Hepatocyte (in vitro differentiated cells): ENCODE results near the gene CXCR3. TPM values are rescaled to one million over a fixed set of nuclear protein-coding genes. Genes with fewer than 3 reads are reported as not detected.
A peak's percentile ranks its signal among the peaks of the same experiment; 100 is the strongest.
"Not testable (repeated sequence)": the region's sequence is repeated elsewhere in the genome, so short reads cannot be mapped to it uniquely, and the experiment has no call there.

Experiments used
- DNase-seq: peaks from one replicate; pipeline ENCODE4 v3.0.0-alpha.2; 2016; ENCODE audit warnings: low spot score
- H2AFZ ChIP-seq: fragments of 200-600 bp; sonication (generic); 2 replicates; pipeline ENCODE4 v1.6.0; 2016; ENCODE audit warnings: antibody characterized with exemption, mild to moderate bottlenecking
- H3K27ac ChIP-seq: fragments of 200-600 bp; sonication (generic); 2 replicates; pipeline ENCODE4 v1.5.1; 2016; ENCODE audit warnings: mild to moderate bottlenecking
- H3K27me3 ChIP-seq: fragments of 200-600 bp; sonication (generic); 2 replicates; pipeline ENCODE4 v1.6.1; 2016
- H3K36me3 ChIP-seq: fragments of 200-600 bp; sonication (generic); replicated peaks from 2 replicates; pipeline ENCODE4 v1.5.1; 2016; ENCODE audit warnings: low read depth; ENCODE audit not compliant: insufficient read depth
- H3K4me1 ChIP-seq: fragments of 200-600 bp; sonication (generic); 2 replicates; pipeline ENCODE4 v1.5.1; 2016; ENCODE audit warnings: mild to moderate bottlenecking, moderate library complexity; ENCODE audit not compliant: insufficient read depth
- H3K4me2 ChIP-seq: fragments of 200-600 bp; sonication (generic); 2 replicates; pipeline ENCODE4 v1.6.0; 2016
- H3K4me3 ChIP-seq: fragments of 200-600 bp; sonication (generic); 2 replicates; pipeline ENCODE4 v1.5.1; 2016; ENCODE audit warnings: mild to moderate bottlenecking
- H3K79me2 ChIP-seq: fragments of 200-600 bp; sonication (generic); 2 replicates; pipeline ENCODE4 v1.6.0; 2017; ENCODE audit warnings: mild to moderate bottlenecking
- H3K9me2 ChIP-seq: fragments of 200-600 bp; sonication (generic); replicated peaks from 2 replicates; pipeline ENCODE4 v1.6.0; 2017; ENCODE audit warnings: mild to moderate bottlenecking; ENCODE audit not compliant: insufficient read depth
- H3K9me3 ChIP-seq: fragments of 200-600 bp; sonication (generic); 2 replicates; pipeline ENCODE4 v1.5.1; 2016; ENCODE audit warnings: low read depth, mild to moderate bottlenecking
- H4K20me1 ChIP-seq: fragments of 200-600 bp; sonication (generic); 2 replicates; pipeline ENCODE4 v1.6.0; 2016; ENCODE audit warnings: mild to moderate bottlenecking; ENCODE audit not compliant: insufficient read depth, poor library complexity, severe bottlenecking
- CTCF ChIP-seq: fragments of 200-600 bp; sonication (generic); IDR thresholded peaks from 2 replicates; pipeline ENCODE4 v1.5.1; 2016; ENCODE audit warnings: antibody characterized with exemption, mild to moderate bottlenecking; ENCODE audit not compliant: poor library complexity
- EZH2 ChIP-seq: fragments of 200-600 bp; sonication (generic); IDR thresholded peaks from 2 replicates; pipeline ENCODE4 v1.6.1; 2016; ENCODE audit warnings: antibody characterized with exemption, mild to moderate bottlenecking, borderline replicate concordance
- EZH2phosphoT487 ChIP-seq: fragments of 200-600 bp; sonication (generic); IDR thresholded peaks from one replicate; pipeline ENCODE4 v1.6.1; 2018; ENCODE audit warnings: antibody characterized with exemption, mild to moderate bottlenecking, low read depth, moderate library complexity; ENCODE audit not compliant: unreplicated experiment, severe bottlenecking
- WGBS: methylation state at CpG from one replicate; pipeline ENCODE4 v1.1.6; 2016; ENCODE audit warnings: low lambda C conversion rate; ENCODE audit errors: missing lambda C conversion rate; 5-methylcytosine and 5-hydroxymethylcytosine counted together
- polyA plus RNA-seq: library from polyadenylated mRNA; unstranded; fragments of >200 nt; fragmentation: Nextera tagmentation; extraction: Ambion mirVana; gene quantifications from 2 replicates; pipeline ENCODE4 v1.2.1, GENCODE V29; 2016
- total RNA-seq: library from RNA; depleted of rRNA; stranded (reverse); fragments of >200 nt; gene quantifications from 2 replicates; pipeline ENCODE4 v1.2.3, GENCODE V29; 2014

The CXCR3 gene
- total and polyA plus RNA-seq, 2 experiments from 2014 or later, result not detected

GRCh38 chrX:71665747-71666146 is 47.4 kb upstream of the CXCR3 start:
- Histone ChIP-seq H3K9me3 (no peaks in the 10 kb centered on the region), H4K20me1 (no peaks in the 10 kb centered on the region), H3K4me1 (no peaks in the 10 kb centered on the region), H3K4me2 (no peak overlapping the region), H3K27ac (no peak overlapping the region), H3K4me3 (no peak overlapping the region), H2AFZ (no peak overlapping the region), H3K36me3 (no peaks in the 10 kb centered on the region), H3K9me2 (no peaks in the 10 kb centered on the region), H3K79me2 (no peaks in the 10 kb centered on the region), H3K27me3 (no peaks in the 10 kb centered on the region)
- 83% methylated on average over 10 of the region's 10 CpGs for WGBS
- TF ChIP-seq EZH2 (no peak), EZH2phosphoT487 (no peak), CTCF (no peak)
- no peak for DNase-seq

DNA sequence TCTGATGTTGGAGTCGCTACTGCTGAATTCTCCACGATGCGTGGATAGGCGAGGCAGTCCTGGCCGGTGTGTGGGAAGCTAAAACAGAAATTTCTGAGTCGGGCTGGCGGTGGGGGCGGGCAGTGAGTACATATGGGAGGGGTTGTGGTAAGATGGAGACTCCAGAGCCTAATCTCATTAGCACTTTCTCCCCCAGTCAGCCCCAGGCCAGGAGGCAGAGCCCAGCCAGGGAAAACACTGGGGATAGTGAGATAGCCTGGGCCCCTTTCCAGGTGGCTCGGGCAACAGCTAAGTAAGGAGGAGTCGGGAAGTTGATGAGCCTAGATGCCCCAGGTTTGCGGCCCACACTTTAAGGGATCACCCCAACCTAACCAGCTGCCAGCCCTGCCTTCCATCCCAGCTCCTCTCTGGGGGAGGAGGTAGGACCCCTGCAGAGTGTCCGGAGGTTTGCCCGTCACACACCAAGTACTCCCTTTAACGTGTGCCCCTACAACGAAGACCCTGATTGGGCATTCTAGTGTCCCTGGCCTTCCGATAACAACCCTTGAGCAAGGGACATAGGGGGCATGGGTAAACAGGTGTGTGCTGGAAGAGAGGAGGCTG is 46.7 kb upstream of the CXCR3 start:
- no peaks in the 10 kb centered on the region for H3K36me3 ChIP-seq
- no peaks in the 10 kb centered on the region for H4K20me1 ChIP-seq
- TF ChIP-seq CTCF (no peak), EZH2phosphoT487 (no peak), EZH2 (no peak)
- no peaks in the 10 kb centered on the region for H3K27me3 ChIP-seq
- H2AFZ ChIP-seq, result no peak overlapping the region
- no peaks in the 10 kb centered on the region for H3K79me2 ChIP-seq
- DNase-seq, result no peak
- H3K9me3 ChIP-seq, result no peaks in the 10 kb centered on the region
- 90% methylated on average over 16 of the region's 16 CpGs for WGBS
- no peaks in the 10 kb centered on the region for H3K4me1 ChIP-seq
- no peak overlapping the region for H3K27ac ChIP-seq
- no peak overlapping the region for H3K4me3 ChIP-seq
- H3K9me2 ChIP-seq, result no peaks in the 10 kb centered on the region
- H3K4me2 ChIP-seq, result no peak overlapping the region

GRCh38 chrX:71664202-71664601 is 45.9 kb upstream of the CXCR3 start:
- H3K4me1 ChIP-seq, H2AFZ ChIP-seq, H3K4me2 ChIP-seq, H4K20me1 ChIP-seq, H3K4me3 ChIP-seq, H3K27me3 ChIP-seq, H3K9me3 ChIP-seq, DNase-seq, H3K79me2 ChIP-seq, H3K9me2 ChIP-seq, H3K36me3 ChIP-seq, H3K27ac ChIP-seq: not testable (repeated sequence)
- WGBS, result 55% methylated on average over 8 of the region's 8 CpGs
- TF ChIP-seq CTCF, result peak; percentile 21

- H3K36me3 ChIP-seq, H3K27me3 ChIP-seq, H3K79me2 ChIP-seq, H3K4me3 ChIP-seq, H3K4me2 ChIP-seq, H3K9me2 ChIP-seq, H4K20me1 ChIP-seq, H3K4me1 ChIP-seq, H3K9me3 ChIP-seq, H3K27ac ChIP-seq, H2AFZ ChIP-seq, DNase-seq: not testable (repeated sequence)
- WGBS, result 65% methylated on average over 7 of the region's 8 CpGs
Observed at GRCh38 chrX:71663238-71663637, 44.9 kb upstream of the CXCR3 start.

DNA sequence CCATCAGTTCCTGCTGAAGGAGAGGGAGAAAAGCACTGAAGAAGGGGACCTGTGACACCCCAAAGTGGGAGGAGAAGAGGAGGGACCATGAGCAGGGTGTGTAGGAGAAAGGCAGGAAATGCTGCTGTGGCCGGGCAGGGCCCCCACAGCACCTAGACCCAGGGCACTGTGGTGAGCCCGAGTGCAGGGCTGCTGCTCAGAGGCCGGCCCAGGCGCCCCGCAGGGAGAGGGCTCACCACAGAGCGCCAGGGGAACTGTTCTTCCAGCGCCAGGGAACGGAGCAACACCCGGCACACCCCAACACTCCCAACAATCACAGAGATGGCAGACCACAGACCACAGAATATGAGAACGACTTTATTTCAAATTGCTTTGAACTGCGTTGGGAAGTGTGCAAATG is 44.3 kb upstream of the CXCR3 start:
- H4K20me1 ChIP-seq, H3K27me3 ChIP-seq, DNase-seq, H3K36me3 ChIP-seq, H3K27ac ChIP-seq, H3K4me1 ChIP-seq, H3K9me2 ChIP-seq, H3K4me3 ChIP-seq, H2AFZ ChIP-seq, H3K4me2 ChIP-seq, H3K79me2 ChIP-seq, H3K9me3 ChIP-seq: not testable (repeated sequence)
- WGBS, result 79% methylated on average over 11 of the region's 11 CpGs
